Measurements from ENCODE around the gene KCNJ5.

Gene KCNJ5

GRCh38 chr11:128890543-128891368 is at the start of gene KCNJ5:
Gene KCNJ5, plus strand, starts transcription at chr11:128891356. Its CDS starts 19,918 bp downstream, at chr11:128911274.
- FAIRE-seq, result no peak

- no peak for FAIRE-seq
These were observed 49.6 kb upstream of the KCNJ5 start for GRCh38 chr11:128841461-128842072.

GRCh38 chr11:128843198-128843785 is 47.9 kb upstream of the KCNJ5 start:
- no peak for FAIRE-seq

- no peak for FAIRE-seq
These were observed 45.8 kb upstream of the KCNJ5 start for GRCh38 chr11:128845334-128845780.

GRCh38 chr11:128846985-128847384 is 44.2 kb upstream of the KCNJ5 start:
- no peak for FAIRE-seq

- FAIRE-seq, result no peak
These were observed 42.2 kb upstream of the KCNJ5 start for GRCh38 chr11:128848815-128849455.

- no peak for FAIRE-seq
These were observed 38.7 kb upstream of the KCNJ5 start for GRCh38 chr11:128852327-128853023.

- FAIRE-seq, result no peak
These were observed 37.6 kb upstream of the KCNJ5 start for GRCh38 chr11:128853559-128853958.

- no peak for FAIRE-seq
These were observed 36.3 kb upstream of the KCNJ5 start for GRCh38 chr11:128854841-128855240.

GRCh38 chr11:128856241-128856640 is 34.9 kb upstream of the KCNJ5 start:
- no peak for FAIRE-seq

- no peak for FAIRE-seq
These were observed 33.8 kb upstream of the KCNJ5 start for GRCh38 chr11:128857341-128857740.

- FAIRE-seq, result no peak
These were observed 31.4 kb upstream of the KCNJ5 start for GRCh38 chr11:128859563-128860441.

- no peak for FAIRE-seq
These were observed 30.4 kb upstream of the KCNJ5 start for GRCh38 chr11:128860571-128861361.

GRCh38 chr11:128862406-128862805 is 28.8 kb upstream of the KCNJ5 start:
- no peak for FAIRE-seq

- no peak for FAIRE-seq
These were observed 28.1 kb upstream of the KCNJ5 start for GRCh38 chr11:128862908-128863660.

GRCh38 chr11:128865490-128865889 is 25.7 kb upstream of the KCNJ5 start:
- FAIRE-seq, result no peak

- FAIRE-seq, result no peak
These were observed 23.9 kb upstream of the KCNJ5 start, which contains the start of gene KCNJ1 for GRCh38 chr11:128867277-128867676. Gene KCNJ1, minus strand, starts transcription at chr11:128867296. Its CDS starts 27,053 bp downstream, at chr11:128840243.

GRCh38 chr11:128868841-128869671 is 22.1 kb upstream of the KCNJ5 start:
- no peak for FAIRE-seq

GRCh38 chr11:128871168-128871610 is 20.0 kb upstream of the KCNJ5 start:
- FAIRE-seq, result no peak

All from G401.6 (cell line).